A549 (cell line): ENCODE data around the gene MPPED1. TPM values are rescaled to one million over a fixed set of nuclear protein-coding genes. Genes with fewer than 3 reads are reported as not detected.

Source experiments
- ATAC-seq, 2 experiments: fragments of 200-7000 bp in 1 of 2; fragments of >200 bp in 1 of 2; cut with Nextera tagmentation in 1 of 2; cut with Tn5 transposase in 1 of 2; 3 replicates each; pipeline versions ENCODE4 v1.8.0 to v1.9.1; 2018 to 2020; ENCODE audit warnings: mild to moderate bottlenecking in 1 of 2, moderate library complexity in 1 of 2
- CTCF ChIA-PET: fragments of 300-600 bp; sonication (Branson Sonifier 250); formaldehyde crosslinking; extraction: SDS; loops from one replicate; lab custom pipeline; 2021; ENCODE audit warnings: antibody characterized with exemption, inconsistent platforms; lab: Yijun Ruan, JAX
- POLR2A ChIA-PET: fragments of 350-600 bp; formaldehyde crosslinking; extraction: SDS; loops from one replicate; lab custom pipeline; 2021; ENCODE audit warnings: antibody characterized with exemption, inconsistent platforms; lab: Yijun Ruan, JAX
- DNase-seq, 2 experiments: peaks; one replicate each; pipeline versions ENCODE4 v3.0.0 to v3.0.0-alpha.2; 2011 to 2016; ENCODE audit warnings: low read depth in 1 of 2, low spot score in 1 of 2
- FAIRE-seq: peaks from 2 replicates; lab custom pipeline; 2011; peaks lifted over from hg19 to GRCh38; lab: Jason Lieb, UNC
- H3K27ac ChIP-seq, 2 experiments: fragments of >200 bp; sonication (Bioruptor Twin); formaldehyde crosslinking; 3 replicates each; pipeline ENCODE4 v1.5.1; 2016 to 2017
- H3K4me1 ChIP-seq: fragments of >200 bp; sonication (Bioruptor Twin); formaldehyde crosslinking; 3 replicates; pipeline ENCODE4 v1.6.1; 2016
- H3K4me2 ChIP-seq: fragments of >200 bp; sonication (Bioruptor Twin); formaldehyde crosslinking; 3 replicates; pipeline ENCODE4 v1.6.1; 2016
- H3K4me3 ChIP-seq: fragments of >200 bp; sonication (Bioruptor Twin); formaldehyde crosslinking; 3 replicates; pipeline ENCODE4 v1.5.1; 2016
- H3K9me3 ChIP-seq: fragments of >200 bp; sonication (Bioruptor Twin); formaldehyde crosslinking; 3 replicates; pipeline ENCODE4 v1.6.1; 2016
- ATOH8 ChIP-seq: fragments of 250-450 bp; sonication (Bioruptor Pico); IDR thresholded peaks from 2 replicates; pipeline ENCODE4 v1.5.0; 2020; ENCODE audit warnings: low read depth, mild to moderate bottlenecking, moderate library complexity
- BHLHE40 ChIP-seq: IDR thresholded peaks from 2 replicates; pipeline ENCODE4 v1.6.1; 2012; ENCODE audit warnings: low read depth, low read length, inconsistent platforms
- CHD4 ChIP-seq: fragments of 200-600 bp; sonication (generic); IDR thresholded peaks from 2 replicates; pipeline ENCODE4 v1.6.1; 2016; ENCODE audit warnings: antibody characterized with exemption, mild to moderate bottlenecking, borderline replicate concordance
- EHMT2 ChIP-seq: fragments of 200-600 bp; sonication (generic); IDR thresholded peaks from 2 replicates; pipeline ENCODE4 v1.6.1; 2016; ENCODE audit warnings: antibody characterized with exemption, low read depth, mild to moderate bottlenecking, moderate library complexity
- ELK1 ChIP-seq: fragments of 150-350 bp; IDR thresholded peaks from 2 replicates; pipeline ENCODE4 v1.6.1; 2014; ENCODE audit warnings: low read depth, mild to moderate bottlenecking, low read length
- GATA3 ChIP-seq: IDR thresholded peaks from 2 replicates; pipeline ENCODE4 v1.6.1; 2012; ENCODE audit warnings: borderline replicate concordance
- HOXA7 ChIP-seq: fragments of 250-450 bp; sonication (Bioruptor Pico); IDR thresholded peaks from 2 replicates; pipeline ENCODE4 v1.5.0; 2020; ENCODE audit warnings: mild to moderate bottlenecking, moderate library complexity
- JUN ChIP-seq, 2 experiments: fragments of >200 bp; sonication (Bioruptor Twin); formaldehyde crosslinking; IDR thresholded peaks; 2 replicates in 1 of 2; 3 replicates in 1 of 2; pipeline ENCODE4 v1.6.1; 2016 to 2017
- KDM1A ChIP-seq: fragments of 200-600 bp; sonication (generic); IDR thresholded peaks from 2 replicates; pipeline ENCODE4 v1.6.1; 2016; ENCODE audit warnings: low read depth, mild to moderate bottlenecking
- KDM5A ChIP-seq: fragments of 200-600 bp; sonication (generic); IDR thresholded peaks from 2 replicates; pipeline ENCODE4 v1.6.1; 2016; ENCODE audit warnings: antibody characterized with exemption, mild to moderate bottlenecking
- NFE2L2 ChIP-seq: fragments of 150-350 bp; conservative IDR thresholded peaks from 2 replicates; pipeline ENCODE4 v1.6.1; 2014; ENCODE audit warnings: low read length
- NPAS2 ChIP-seq: fragments of 250-450 bp; sonication (Bioruptor Pico); IDR thresholded peaks from 2 replicates; pipeline ENCODE4 v1.8.0; 2022; ENCODE audit warnings: mild to moderate bottlenecking, moderate library complexity, borderline replicate concordance
- PHF8 ChIP-seq: fragments of 200-600 bp; sonication (generic); IDR thresholded peaks from 2 replicates; pipeline ENCODE4 v1.6.1; 2016; ENCODE audit warnings: low read depth, mild to moderate bottlenecking, antibody characterized with exemption, moderate library complexity, borderline replicate concordance
- POLR2A ChIP-seq: IDR thresholded peaks from 2 replicates; pipeline ENCODE4 v1.6.1; 2012; ENCODE audit warnings: mild to moderate bottlenecking, low read length
- RAD21 ChIP-seq, 2 experiments: fragments of >200 bp in 1 of 2; sonication (Bioruptor Twin) in 1 of 2; formaldehyde crosslinking in 1 of 2; IDR thresholded peaks in 1 of 2; conservative IDR thresholded peaks in 1 of 2; 2 replicates in 1 of 2; 3 replicates in 1 of 2; pipeline ENCODE4 v1.6.1; 2012 to 2018; ENCODE audit warnings: inconsistent platforms in 1 of 2
- RNF2 ChIP-seq: fragments of 200-600 bp; sonication (generic); IDR thresholded peaks from 2 replicates; pipeline ENCODE4 v1.6.1; 2016; ENCODE audit warnings: low read depth, mild to moderate bottlenecking, antibody characterized with exemption, moderate library complexity, borderline replicate concordance
- SMC3 ChIP-seq: fragments of >200 bp; sonication (Bioruptor Twin); formaldehyde crosslinking; IDR thresholded peaks from 3 replicates; pipeline ENCODE4 v1.6.1; 2018; ENCODE audit warnings: inconsistent platforms
- TFCP2L1 ChIP-seq: fragments of 250-450 bp; sonication (Bioruptor Pico); IDR thresholded peaks from 2 replicates; pipeline ENCODE4 v1.5.0; 2021; ENCODE audit warnings: mild to moderate bottlenecking
- TP53 ChIP-seq: fragments of 250-450 bp; sonication (Bioruptor Pico); IDR thresholded peaks from 2 replicates; pipeline ENCODE4 v1.5.0; 2021; ENCODE audit warnings: mild to moderate bottlenecking, moderate library complexity
- ZC3H11A ChIP-seq: fragments of 450-650 bp; IDR thresholded peaks from 2 replicates; pipeline ENCODE4 v1.6.1; 2014; ENCODE audit warnings: antibody characterized with exemption, mild to moderate bottlenecking
- WGBS: methylation state at CpG from one replicate; pipeline ENCODE4 v1.1.6; 2017; ENCODE audit errors: missing lambda C conversion rate; 5-methylcytosine and 5-hydroxymethylcytosine counted together
- polyA plus RNA-seq, 4 experiments: library from polyadenylated mRNA; depleted of rRNA in 3 of 4; stranded (reverse); fragments of >200 nt; fragmentation: RNase III in 1 of 4; extraction: RNeasy Plus Mini Kit Qiagen cat#74134 plus additional on column Dnase treatment in 1 of 4; gene quantifications; 2 replicates in 3 of 4; 3 replicates in 1 of 4; pipeline ENCODE4 v1.2.3, GENCODE V29; 2011 to 2017
- TF ChIP-seq, protein P1 (sequence below): fragments of >200 bp; sonication (Bioruptor Twin); formaldehyde crosslinking; IDR thresholded peaks from 2 replicates; pipeline ENCODE4 v1.6.1; 2016
- TF ChIP-seq, protein P2 (sequence below): fragments of 200-600 bp; sonication (generic); IDR thresholded peaks from 2 replicates; pipeline ENCODE4 v1.6.1; 2016; ENCODE audit warnings: antibody characterized with exemption, mild to moderate bottlenecking, moderate library complexity
- TF ChIP-seq, protein P3 (sequence below): IDR thresholded peaks from 2 replicates; pipeline ENCODE4 v1.6.1; 2012
- TF ChIP-seq, protein P4 (sequence below): IDR thresholded peaks from 2 replicates; pipeline ENCODE4 v1.6.1; 2012

The MPPED1 gene
- polyA plus RNA-seq, 2 of the 4 experiments (the other 2 are of a cell fraction), result not detected

DNA sequence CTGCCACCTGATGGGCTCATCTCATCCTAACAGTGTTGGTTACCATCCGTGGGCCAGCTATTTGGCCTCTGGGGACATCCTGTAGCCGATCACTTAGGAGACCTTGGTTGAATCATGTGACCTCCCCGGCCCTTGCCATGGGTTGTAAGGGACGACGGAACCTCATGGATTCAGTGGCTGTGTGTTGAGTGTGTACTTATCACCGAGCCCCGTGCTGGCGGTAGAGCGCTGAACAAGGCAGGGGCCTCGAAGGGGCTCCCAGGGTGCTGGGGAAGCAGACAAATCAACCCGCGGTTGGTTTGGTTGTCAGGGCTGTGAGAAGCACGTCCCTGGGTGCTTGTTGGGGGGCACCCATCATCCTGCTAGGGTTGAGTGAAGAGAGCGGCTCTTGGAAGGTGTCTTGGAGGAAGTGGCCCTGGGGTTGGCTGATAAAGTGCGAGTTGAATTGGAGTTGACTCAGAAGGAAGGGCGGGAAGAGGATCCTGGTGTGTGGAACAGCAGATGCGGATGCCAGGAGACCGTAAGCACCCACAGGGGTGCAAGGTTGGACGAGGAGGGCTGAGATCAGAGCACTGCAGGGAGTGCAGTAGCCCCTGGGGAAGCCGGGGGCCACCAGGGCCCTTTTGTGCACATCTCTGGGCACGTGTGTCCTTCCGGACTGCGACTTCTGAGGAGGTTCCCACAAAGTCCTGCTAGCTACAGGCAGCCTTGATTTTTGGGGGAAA lies 53.6 kb downstream of the MPPED1 start:
- DNase-seq, result no peak
- TF ChIP-seq RAD21 (conservative IDR thresholded peaks at IDR 0.05 in 1 of 2, IDR thresholded peaks at IDR 0.05 in 1 of 2) (no peak), BHLHE40 (no peak), POLR2A (no peak), NFE2L2 (no peak), ATOH8 (CRISPR knock-in tag) (no peak), KDM1A (no peak)
- TF ChIP-seq, protein P1, sequence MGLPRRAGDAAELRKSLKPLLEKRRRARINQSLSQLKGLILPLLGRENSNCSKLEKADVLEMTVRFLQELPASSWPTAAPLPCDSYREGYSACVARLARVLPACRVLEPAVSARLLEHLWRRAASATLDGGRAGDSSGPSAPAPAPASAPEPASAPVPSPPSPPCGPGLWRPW, result no peak
- no peaks in the 10 kb centered on the region; the same call in 1 of the 3 replicates for H3K9me3 ChIP-seq
- POLR2A ChIA-PET, result no interaction called here
- H3K4me3 ChIP-seq, result no peak overlapping the region
- ATAC-seq, result no peak
- H3K4me2 ChIP-seq, result no peak overlapping the region
- no peaks in the 10 kb centered on the region for H3K4me1 ChIP-seq
- CTCF ChIA-PET, result no interaction called here
- H3K27ac ChIP-seq, result no peak overlapping the region
- no peak for FAIRE-seq
- 47% methylated on average over 21 of the region's 23 CpGs for WGBS

DNA sequence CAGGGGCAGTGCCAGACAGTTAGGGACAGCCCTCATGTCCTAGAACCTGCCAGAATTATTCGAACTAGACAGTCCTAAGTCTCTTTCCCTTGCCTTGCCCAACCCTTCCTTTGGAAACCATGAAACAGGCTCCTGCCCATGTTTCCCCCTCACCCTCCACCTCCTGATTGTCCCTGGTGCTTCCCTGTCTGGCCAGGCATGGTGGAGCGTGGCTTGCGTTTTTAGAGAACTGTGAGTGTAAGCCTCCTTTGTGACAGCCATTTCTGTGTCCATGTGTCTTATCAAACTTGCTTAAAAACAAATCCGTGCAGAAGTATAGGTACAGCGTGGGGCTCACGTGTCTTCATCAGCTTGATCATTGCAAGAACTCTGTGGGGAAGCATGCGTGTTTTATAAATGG lies 54.9 kb downstream of the MPPED1 start:
- ATAC-seq (no peak), DNase-seq (no peak), FAIRE-seq (no peak)
- Histone ChIP-seq H3K27ac (no peak overlapping the region), H3K4me2 (no peak overlapping the region), H3K4me1 (no peaks in the 10 kb centered on the region), H3K9me3 (no peaks in the 10 kb centered on the region; the same call in 1 of the 3 replicates), H3K4me3 (no peak overlapping the region)
- TF ChIP-seq CHD4 (no peak), TFCP2L1 (CRISPR knock-in tag) (no peak), RNF2 (no peak), EHMT2 (no peak), GATA3 (no peak), NPAS2 (CRISPR knock-in tag) (no peak), ZC3H11A (no peak), KDM5A (no peak), POLR2A (no peak), ELK1 (no peak), PHF8 (no peak), JUN (IDR thresholded peaks at IDR 0.05) (no peak), HOXA7 (CRISPR knock-in tag) (no peak), SMC3 (no peak), TP53 (CRISPR knock-in tag) (no peak)
- TF ChIP-seq, protein P2, sequence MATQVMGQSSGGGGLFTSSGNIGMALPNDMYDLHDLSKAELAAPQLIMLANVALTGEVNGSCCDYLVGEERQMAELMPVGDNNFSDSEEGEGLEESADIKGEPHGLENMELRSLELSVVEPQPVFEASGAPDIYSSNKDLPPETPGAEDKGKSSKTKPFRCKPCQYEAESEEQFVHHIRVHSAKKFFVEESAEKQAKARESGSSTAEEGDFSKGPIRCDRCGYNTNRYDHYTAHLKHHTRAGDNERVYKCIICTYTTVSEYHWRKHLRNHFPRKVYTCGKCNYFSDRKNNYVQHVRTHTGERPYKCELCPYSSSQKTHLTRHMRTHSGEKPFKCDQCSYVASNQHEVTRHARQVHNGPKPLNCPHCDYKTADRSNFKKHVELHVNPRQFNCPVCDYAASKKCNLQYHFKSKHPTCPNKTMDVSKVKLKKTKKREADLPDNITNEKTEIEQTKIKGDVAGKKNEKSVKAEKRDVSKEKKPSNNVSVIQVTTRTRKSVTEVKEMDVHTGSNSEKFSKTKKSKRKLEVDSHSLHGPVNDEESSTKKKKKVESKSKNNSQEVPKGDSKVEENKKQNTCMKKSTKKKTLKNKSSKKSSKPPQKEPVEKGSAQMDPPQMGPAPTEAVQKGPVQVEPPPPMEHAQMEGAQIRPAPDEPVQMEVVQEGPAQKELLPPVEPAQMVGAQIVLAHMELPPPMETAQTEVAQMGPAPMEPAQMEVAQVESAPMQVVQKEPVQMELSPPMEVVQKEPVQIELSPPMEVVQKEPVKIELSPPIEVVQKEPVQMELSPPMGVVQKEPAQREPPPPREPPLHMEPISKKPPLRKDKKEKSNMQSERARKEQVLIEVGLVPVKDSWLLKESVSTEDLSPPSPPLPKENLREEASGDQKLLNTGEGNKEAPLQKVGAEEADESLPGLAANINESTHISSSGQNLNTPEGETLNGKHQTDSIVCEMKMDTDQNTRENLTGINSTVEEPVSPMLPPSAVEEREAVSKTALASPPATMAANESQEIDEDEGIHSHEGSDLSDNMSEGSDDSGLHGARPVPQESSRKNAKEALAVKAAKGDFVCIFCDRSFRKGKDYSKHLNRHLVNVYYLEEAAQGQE, result no peak
- TF ChIP-seq, protein P3, sequence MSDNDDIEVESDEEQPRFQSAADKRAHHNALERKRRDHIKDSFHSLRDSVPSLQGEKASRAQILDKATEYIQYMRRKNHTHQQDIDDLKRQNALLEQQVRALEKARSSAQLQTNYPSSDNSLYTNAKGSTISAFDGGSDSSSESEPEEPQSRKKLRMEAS, result no peak
- TF ChIP-seq, protein P4, sequence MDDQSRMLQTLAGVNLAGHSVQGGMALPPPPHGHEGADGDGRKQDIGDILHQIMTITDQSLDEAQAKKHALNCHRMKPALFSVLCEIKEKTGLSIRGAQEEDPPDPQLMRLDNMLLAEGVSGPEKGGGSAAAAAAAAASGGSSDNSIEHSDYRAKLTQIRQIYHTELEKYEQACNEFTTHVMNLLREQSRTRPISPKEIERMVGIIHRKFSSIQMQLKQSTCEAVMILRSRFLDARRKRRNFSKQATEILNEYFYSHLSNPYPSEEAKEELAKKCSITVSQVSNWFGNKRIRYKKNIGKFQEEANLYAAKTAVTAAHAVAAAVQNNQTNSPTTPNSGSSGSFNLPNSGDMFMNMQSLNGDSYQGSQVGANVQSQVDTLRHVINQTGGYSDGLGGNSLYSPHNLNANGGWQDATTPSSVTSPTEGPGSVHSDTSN, result no peak
- POLR2A ChIA-PET, result no interaction called here
- WGBS, result 24% methylated on average over 7 of the region's 7 CpGs
- CTCF ChIA-PET, result no interaction called here
